GM13977 (cell line): ENCODE measurements around the gene MCU.
"Not testable (repeated sequence)": the region's sequence is repeated elsewhere in the genome, so short reads cannot be mapped to it uniquely, and the experiment has no call there.

Experiments
- DNase-seq: peaks from one replicate; pipeline ENCODE4 v3.0.0; 2012; ENCODE audit warnings: low spot score
- CTCF ChIP-seq: IDR thresholded peaks from 2 replicates; pipeline ENCODE4 v1.5.1; 2012; ENCODE audit warnings: mild to moderate bottlenecking, control low read depth; ENCODE audit not compliant: insufficient read depth; ENCODE audit errors: extremely low read depth, missing control alignments
- in situ Hi-C: fragments of 300-500 bp; cut with MboI; formaldehyde crosslinking; loops from one replicate; pipeline ENCODE4 v1.12.0; 2022; ENCODE audit warnings: low sequenced_read_pairs, low pct_unique_long_range_greater_than_20kb, mixed read lengths, inconsistent platforms; ENCODE audit not compliant: unreplicated experiment

MCU gene

GRCh38 chr10:72763201-72763600, 71.3 kb downstream of the MCU start:
- TF ChIP-seq CTCF, result no peak
- in situ Hi-C loops, result no loop called here

GRCh38 chr10:72764151-72764550, 72.2 kb downstream of the MCU start:
- no peak for TF ChIP-seq CTCF
- in situ Hi-C loops, result no loop called here
- DNase-seq, result no peak

More at GRCh38 chr10:72763201-72763600, 71.3 kb downstream of the MCU start:
- no peak for DNase-seq

- TF ChIP-seq CTCF, result no peak
- in situ Hi-C loops, result no loop called here
- DNase-seq, result no peak
These were observed 73.3 kb downstream of the MCU start for GRCh38 chr10:72765051-72765745.

- in situ Hi-C loops, DNase-seq: not testable (repeated sequence)
These were observed 79.3 kb downstream of the MCU start for GRCh38 chr10:72771195-72771594.

GRCh38 chr10:72772031-72772430, 80.1 kb downstream of the MCU start:
- in situ Hi-C loops, result no loop called here
- no peak for TF ChIP-seq CTCF

GRCh38 chr10:72779874-72780273, 87.9 kb downstream of the MCU start:
- TF ChIP-seq CTCF, result no peak
- in situ Hi-C loops, result no loop called here
- DNase-seq, result no peak

More at GRCh38 chr10:72772031-72772430, 80.1 kb downstream of the MCU start:
- no peak for DNase-seq

GRCh38 chr10:72782649-72783330, 90.8 kb downstream of the MCU start:
- no peak for TF ChIP-seq CTCF
- no peak for DNase-seq
- in situ Hi-C loops, result no loop called here
